H1 (cell line): Measurements from ENCODE around the gene CTCF. TPM values are rescaled to one million over a fixed set of nuclear protein-coding genes. Genes with fewer than 3 reads are reported as not detected.

ENCODE experiments used
- CTCF ChIA-PET: fragments of 300-600 bp; sonication (Branson Sonifier 250); formaldehyde crosslinking; loops from one replicate; lab custom pipeline; 2021; ENCODE audit not compliant: partially characterized antibody; lab: Charles Lee
- POLR2A ChIA-PET: fragments of 300-600 bp; sonication (Branson Sonifier 250); formaldehyde crosslinking; loops from one replicate; lab custom pipeline; 2021; ENCODE audit warnings: inconsistent platforms; ENCODE audit not compliant: partially characterized antibody; lab: Charles Lee
- DNase-seq, 2 experiments: peaks; one replicate each; pipeline versions ENCODE4 v3.0.0 to v3.0.0-alpha.2; 2010 to 2022; ENCODE audit warnings: low spot score in 2 of 2, low read depth in 1 of 2, mixed read lengths in 1 of 2
- FAIRE-seq: peaks from 2 replicates; lab custom pipeline; 2011; peaks lifted over from hg19 to GRCh38; lab: Jason Lieb, UNC
- H2AFZ ChIP-seq: 2 replicates; pipeline ENCODE4 v1.8.1; 2012; ENCODE audit warnings: low read length, inconsistent platforms
- H2AK5ac ChIP-seq: 2 replicates; pipeline ENCODE4 v1.6.1; 2013; ENCODE audit warnings: low read depth, low read length
- H2BK120ac ChIP-seq: replicated peaks from 2 replicates; pipeline ENCODE3; 2013; ENCODE audit warnings: low read depth, low read length, inconsistent platforms
- H2BK12ac ChIP-seq: 2 replicates; pipeline ENCODE4 v1.6.1; 2013; ENCODE audit warnings: low read depth, low read length
- H2BK15ac ChIP-seq: 2 replicates; pipeline ENCODE4 v1.6.1; 2013; ENCODE audit warnings: low read length
- H2BK20ac ChIP-seq: 2 replicates; pipeline ENCODE4 v1.6.1; 2013; ENCODE audit warnings: low read length
- H2BK5ac ChIP-seq: 2 replicates; pipeline ENCODE4 v1.6.1; 2013; ENCODE audit warnings: low read depth, low read length
- H3K14ac ChIP-seq: 2 replicates; pipeline ENCODE4 v1.6.1; 2013; ENCODE audit warnings: inconsistent platforms; ENCODE audit not compliant: insufficient read length
- H3K18ac ChIP-seq: 2 replicates; pipeline ENCODE4 v1.6.1; 2013; ENCODE audit warnings: low read length; ENCODE audit errors: extremely low read depth
- H3K23ac ChIP-seq: 2 replicates; pipeline ENCODE4 v1.6.1; 2013; ENCODE audit warnings: inconsistent platforms; ENCODE audit not compliant: insufficient read length
- H3K23me2 ChIP-seq: 2 replicates; pipeline ENCODE4 v1.6.1; 2013; ENCODE audit warnings: low read depth, low read length
- H3K27ac ChIP-seq: 2 replicates; pipeline ENCODE4 v1.6.1; 2011; ENCODE audit warnings: low read depth, low read length, inconsistent platforms
- H3K27me3 ChIP-seq, 4 experiments: replicated peaks in 1 of 4; 1 replicate in 1 of 4; 2 replicates in 3 of 4; pipeline versions ENCODE4 v1.6.1 to v1.8.1; 2011 to 2013; ENCODE audit warnings: low read length in 3 of 4, mild to moderate bottlenecking in 3 of 4, inconsistent platforms in 2 of 4, mixed read lengths in 2 of 4, moderate library complexity in 1 of 4; ENCODE audit not compliant: control insufficient read depth in 3 of 4, insufficient read depth in 3 of 4; ENCODE audit errors: extremely low read depth in 1 of 4
- H3K36me3 ChIP-seq, 4 experiments: 2 replicates each; pipeline versions ENCODE4 v1.6.1 to v1.8.1; 2011 to 2013; ENCODE audit warnings: mild to moderate bottlenecking in 4 of 4, low read length in 3 of 4, moderate library complexity in 2 of 4, control low read depth in 1 of 4, inconsistent platforms in 1 of 4; ENCODE audit not compliant: insufficient read depth in 4 of 4, control insufficient read depth in 2 of 4
- H3K4ac ChIP-seq: replicated peaks from 2 replicates; pipeline ENCODE3; 2013; ENCODE audit warnings: low read length, low read depth, mixed read lengths, inconsistent platforms; ENCODE audit not compliant: insufficient read length
- H3K4me1 ChIP-seq, 4 experiments: replicated peaks in 1 of 4; 1 replicate in 1 of 4; 2 replicates in 3 of 4; pipeline versions ENCODE4 v1.6.1 to v1.8.1; 2011 to 2013; ENCODE audit warnings: low read length in 3 of 4, inconsistent platforms in 2 of 4, mixed read lengths in 1 of 4; ENCODE audit not compliant: insufficient read depth in 4 of 4, control insufficient read depth in 3 of 4
- H3K4me2 ChIP-seq, 2 experiments: 2 replicates each; pipeline versions ENCODE4 v1.6.1 to v1.8.1; 2011 to 2013; ENCODE audit warnings: low read depth in 2 of 2, low read length in 2 of 2, control low read depth in 1 of 2, inconsistent platforms in 1 of 2, mild to moderate bottlenecking in 1 of 2; ENCODE audit not compliant: insufficient read depth in 1 of 2
- H3K4me3 ChIP-seq, 4 experiments: fragments of 200-600, 300-600 bp in 1 of 4; sonication (generic), shearing (Covaris generic), sonication (Bioruptor Twin) in 1 of 4; 2 replicates each; pipeline versions ENCODE4 v1.5.1 to v1.8.1; 2011 to 2016; ENCODE audit warnings: low read length in 4 of 4, low read depth in 3 of 4, control low read depth in 2 of 4, inconsistent platforms in 2 of 4, mild to moderate bottlenecking in 2 of 4, mixed read lengths in 1 of 4, moderate library complexity in 1 of 4; ENCODE audit not compliant: insufficient read depth in 2 of 4; ENCODE audit errors: extremely low read depth in 1 of 4
- H3K56ac ChIP-seq: replicated peaks from 2 replicates; pipeline ENCODE3; 2013; ENCODE audit warnings: low read depth, mild to moderate bottlenecking, mixed read lengths, low read length, inconsistent platforms; ENCODE audit not compliant: insufficient read length
- H3K79me1 ChIP-seq: 2 replicates; pipeline ENCODE4 v1.6.1; 2013; ENCODE audit warnings: low read depth, low read length, control low read depth
- H3K79me2 ChIP-seq, 2 experiments: 2 replicates each; pipeline versions ENCODE4 v1.6.1 to v1.8.1; 2012 to 2013; ENCODE audit warnings: low read length in 2 of 2, mild to moderate bottlenecking in 2 of 2, inconsistent platforms in 1 of 2; ENCODE audit not compliant: insufficient read depth in 2 of 2, control insufficient read depth in 1 of 2
- H3K9ac ChIP-seq, 4 experiments: replicated peaks in 1 of 4; 1 replicate in 1 of 4; 2 replicates in 3 of 4; pipeline versions ENCODE4 v1.6.1 to v1.8.1; 2011 to 2013; ENCODE audit warnings: low read depth in 3 of 4, low read length in 3 of 4, control low read depth in 2 of 4, mild to moderate bottlenecking in 2 of 4, moderate library complexity in 2 of 4, inconsistent platforms in 1 of 4; ENCODE audit errors: extremely low read depth in 1 of 4
- H3K9me3 ChIP-seq, 2 experiments: 2 replicates each; pipeline versions ENCODE4 v1.6.1 to v1.8.1; 2012 to 2013; ENCODE audit warnings: mild to moderate bottlenecking in 2 of 2, moderate library complexity in 2 of 2, control low read depth in 1 of 2, inconsistent platforms in 1 of 2, low read depth in 1 of 2, low read length in 1 of 2, mixed read lengths in 1 of 2; ENCODE audit not compliant: insufficient read depth in 2 of 2
- H4K20me1 ChIP-seq, 2 experiments: replicated peaks in 1 of 2; 2 replicates each; pipeline versions ENCODE3 to v1.8.1; 2011 to 2013; ENCODE audit warnings: inconsistent platforms in 2 of 2, low read length in 2 of 2, mild to moderate bottlenecking in 1 of 2; ENCODE audit not compliant: insufficient read depth in 2 of 2, control insufficient read depth in 1 of 2
- H4K5ac ChIP-seq: 2 replicates; pipeline ENCODE4 v1.6.1; 2013; ENCODE audit warnings: low read length, low read depth, mixed read lengths, inconsistent platforms; ENCODE audit not compliant: insufficient read length
- H4K8ac ChIP-seq: 2 replicates; pipeline ENCODE4 v1.8.0; 2013; ENCODE audit warnings: mild to moderate bottlenecking, moderate library complexity, low read length, inconsistent platforms; ENCODE audit not compliant: insufficient read depth; ENCODE audit errors: extremely low read depth
- H4K91ac ChIP-seq: replicated peaks from 2 replicates; pipeline ENCODE3; 2013; ENCODE audit warnings: low read length, mixed read lengths, inconsistent platforms; ENCODE audit not compliant: insufficient read length
- BCL11A ChIP-seq, 2 experiments: IDR thresholded peaks; one replicate each; pipeline ENCODE4 v1.6.1; 2011; ENCODE audit warnings: low read depth in 2 of 2, low read length in 2 of 2, mild to moderate bottlenecking in 2 of 2
- CBX5 ChIP-seq: fragments of 300-800, 300-1000 bp; sonication (generic); IDR thresholded peaks from 2 replicates; pipeline ENCODE4 v1.7.1; 2016; ENCODE audit warnings: antibody characterized with exemption, low read length, low read depth
- HDAC2 ChIP-seq, 2 experiments: fragments of 300-600 bp in 1 of 2; sonication (generic) in 1 of 2; IDR thresholded peaks; 2 replicates each; pipeline ENCODE4 v1.6.1; 2011 to 2012; ENCODE audit warnings: low read depth in 2 of 2, low read length in 2 of 2, mild to moderate bottlenecking in 2 of 2, moderate library complexity in 2 of 2, borderline replicate concordance in 1 of 2, inconsistent platforms in 1 of 2
- POLR2AphosphoS5 ChIP-seq: IDR thresholded peaks from 2 replicates; pipeline ENCODE4 v1.6.1; 2011; ENCODE audit warnings: low read depth, low read length
- RAD21 ChIP-seq, 2 experiments: IDR thresholded peaks in 1 of 2; conservative IDR thresholded peaks in 1 of 2; 2 replicates each; pipeline ENCODE4 v1.6.1; 2011; ENCODE audit warnings: low read depth in 2 of 2, low read length in 2 of 2, improper control_type of control experiment in 1 of 2, inconsistent platforms in 1 of 2, mild to moderate bottlenecking in 1 of 2, moderate library complexity in 1 of 2
- SIRT6 ChIP-seq: IDR thresholded peaks from one replicate; pipeline ENCODE4 v1.7.1; 2012; ENCODE audit warnings: low read length, inconsistent platforms
- SUZ12 ChIP-seq: fragments of 200-600 bp; sonication (generic); IDR thresholded peaks from 2 replicates; pipeline ENCODE4 v1.6.1; 2012; ENCODE audit warnings: mild to moderate bottlenecking, inconsistent platforms, low read length, moderate library complexity, mixed read lengths
- TAF1 ChIP-seq: IDR thresholded peaks from 2 replicates; pipeline ENCODE4 v1.6.1; 2011; ENCODE audit warnings: mild to moderate bottlenecking, low read depth, low read length
- TEAD4 ChIP-seq: IDR thresholded peaks from 2 replicates; pipeline ENCODE4 v1.6.1; 2012; ENCODE audit warnings: low read depth, low read length, inconsistent platforms, mixed read lengths
- WGBS, 2 experiments: shearing (Covaris generic) in 1 of 2; methylation state at CpG; one replicate each; pipeline versions ENCODE4 v1.1.6 to v1.1.7; 2013 to 2015; ENCODE audit warnings: low lambda C conversion rate in 2 of 2, mixed read lengths in 2 of 2, inconsistent platforms in 1 of 2, low coverage in 1 of 2, missing lambda C conversion rate in 1 of 2; ENCODE audit not compliant: insufficient replicate concordance in 2 of 2, insufficient coverage in 1 of 2, insufficient read length in 1 of 2; ENCODE audit errors: extremely low coverage in 1 of 2, missing lambda C conversion rate in 1 of 2; 5-methylcytosine and 5-hydroxymethylcytosine counted together
- polyA plus RNA-seq, 7 experiments: library from polyadenylated mRNA; depleted of rRNA in 3 of 7; stranded (reverse) in 5 of 7; unstranded in 2 of 7; fragments of >200 nt in 5 of 7; fragments of 200-250 nt in 2 of 7; gene quantifications; 1 replicate in 5 of 7; 2 replicates in 1 of 7; 4 replicates in 1 of 7; pipeline versions ENCODE4 v1.2.1 to v1.2.3, GENCODE V29; 2011 to 2013; ENCODE audit warnings: missing spikeins in 2 of 7, mixed read lengths in 2 of 7
- total RNA-seq: library from RNA; stranded (reverse); fragmentation: NEBNext Ultra II Directional; extraction: Animal tissue kit (Norgen Biotek cat#: 25700); gene quantifications from 2 replicates; pipeline ENCODE4 v1.2.1, GENCODE V29; 2021
- TF ChIP-seq, protein P1 (sequence below): IDR thresholded peaks from 2 replicates; pipeline ENCODE4 v1.6.1; 2011; ENCODE audit warnings: low read length, improper control_type of control experiment

The CTCF gene
- total and polyA plus RNA-seq, 2 of the 8 experiments (the other 6 are each of a cell fraction or from before 2014, with no cell fraction given): 32.4 to 66.0 TPM

DNA sequence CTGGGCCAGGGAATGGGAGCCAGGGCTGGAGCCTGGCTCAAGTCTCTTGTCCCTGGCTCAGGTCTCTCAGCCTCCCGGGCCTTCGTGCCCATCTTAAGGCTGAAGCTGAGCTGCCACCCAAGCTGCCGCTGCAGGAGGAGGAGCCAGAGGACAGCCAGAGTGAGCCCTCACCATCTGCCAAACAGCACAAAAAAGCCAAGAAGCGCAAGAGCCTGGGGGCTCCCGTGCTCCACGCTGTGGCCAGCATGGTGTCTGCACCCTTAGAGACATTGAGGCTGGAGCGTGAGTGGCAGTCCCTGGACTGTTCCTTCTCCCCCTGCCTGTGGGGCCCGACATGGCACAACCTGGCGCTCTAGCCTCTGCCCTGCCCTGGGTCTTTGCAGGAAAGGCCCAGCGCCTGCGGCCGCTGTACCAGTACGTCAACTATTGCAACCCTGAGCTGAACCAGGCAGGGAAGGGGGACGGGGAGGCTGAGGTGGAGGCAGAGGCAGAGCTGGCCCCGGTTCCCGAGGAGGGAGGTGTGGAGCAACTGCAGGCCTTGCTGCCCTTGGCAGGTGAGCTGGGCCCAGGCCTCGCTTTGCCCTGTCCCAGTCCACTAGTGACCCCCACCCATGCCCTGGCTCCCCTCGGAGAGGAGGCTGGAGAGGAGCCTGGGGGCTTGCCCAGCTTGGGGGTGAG lies 105.6 kb downstream of the CTCF start:
- H3K14ac ChIP-seq: no peak overlapping the region
- H3K4ac ChIP-seq: no peak overlapping the region
- H3K18ac ChIP-seq: no peak overlapping the region
- no peaks in the 10 kb centered on the region for H3K36me3 ChIP-seq
- H4K20me1 ChIP-seq: peaks cover 3 to 10% of the 10 kb centered on the region in 2 experiments
- ChIA-PET CTCF (interaction anchor here (0.6 to 13.7 kb wide), 35 partner anchors 11 to 274 kb away, joined by 3 to 202 read pairs (median 5); partner anchors contain the start of genes CARMIL2 and CTRL), POLR2A (interaction anchor here (1.1 to 1.5 kb wide), 4 partner anchors 20 to 269 kb away, joined by 3 to 4 read pairs (median 4); partner anchors contain the start of genes ATP6V0D1 and PSMB10)
- H3K79me1 ChIP-seq: no peaks in the 10 kb centered on the region
- H3K56ac ChIP-seq: no peak overlapping the region
- no peak overlapping the region for H2BK12ac ChIP-seq
- H3K27me3 ChIP-seq: peaks cover 0 to 3% (median 0%) of the 10 kb centered on the region in 4 experiments; a peak in 2 of 7 replicates
- no peak overlapping the region for H2AFZ ChIP-seq
- no peak overlapping the region for H2BK20ac ChIP-seq
- no peak overlapping the region for H2BK15ac ChIP-seq
- H3K79me2 ChIP-seq: no peaks in the 10 kb centered on the region
- H4K91ac ChIP-seq: peak overlapping the region; percentile 47
- H4K8ac ChIP-seq: peak overlapping the region; percentile 43
- peak overlapping the region in 1 of 2 experiments; percentile 30; a peak in 2 of 4 replicates for H3K4me2 ChIP-seq
- no peak for FAIRE-seq
- H3K9me3 ChIP-seq: no peaks in the 10 kb centered on the region
- H3K27ac ChIP-seq: no peak overlapping the region
- H3K4me3 ChIP-seq: no peak overlapping the region; a peak in 1 of 8 replicates
- 51% methylated on average over 16 of the region's 18 CpGs; no CpG with 5 or more reads in 1 of the 2 experiments for WGBS, 2 experiments
- H2BK120ac ChIP-seq: no peak overlapping the region
- no peak overlapping the region for H2BK5ac ChIP-seq
- peaks cover 11% of the 10 kb centered on the region; the same call in 1 of the 2 replicates for H3K23me2 ChIP-seq
- H2AK5ac ChIP-seq: no peak overlapping the region
- peaks cover 0 to 25% (median 15%) of the 10 kb centered on the region in 4 experiments; a peak in 5 of 7 replicates for H3K4me1 ChIP-seq
- H4K5ac ChIP-seq: no peak overlapping the region
- no peak overlapping the region for H3K9ac ChIP-seq
- no peak overlapping the region for H3K23ac ChIP-seq
- peak; percentile 81 to 82 for DNase-seq
- TF ChIP-seq BCL11A (IDR thresholded peaks at IDR 0.05; ENCODE audit: low read depth in 2 of 2, low read length in 2 of 2) (no peak), TEAD4 (no peak), POLR2AphosphoS5 (no peak), CBX5 (no peak), SIRT6 (no peak), SUZ12 (no peak), TAF1 (no peak), RAD21 (IDR thresholded peaks at IDR 0.05 in 1 of 2, conservative IDR thresholded peaks at IDR 0.05 in 1 of 2; ENCODE audit: low read depth in 2 of 2, low read length in 2 of 2) (peak; percentile 50 to 68), HDAC2 (IDR thresholded peaks at IDR 0.05; ENCODE audit: borderline replicate concordance in 1 of 2, low read depth in 2 of 2, low read length in 2 of 2) (0 out of 4 replicates have a peak, but pooled peaks of 1 of the 2 experiments have one; percentile 39)
- TF ChIP-seq, protein P1, sequence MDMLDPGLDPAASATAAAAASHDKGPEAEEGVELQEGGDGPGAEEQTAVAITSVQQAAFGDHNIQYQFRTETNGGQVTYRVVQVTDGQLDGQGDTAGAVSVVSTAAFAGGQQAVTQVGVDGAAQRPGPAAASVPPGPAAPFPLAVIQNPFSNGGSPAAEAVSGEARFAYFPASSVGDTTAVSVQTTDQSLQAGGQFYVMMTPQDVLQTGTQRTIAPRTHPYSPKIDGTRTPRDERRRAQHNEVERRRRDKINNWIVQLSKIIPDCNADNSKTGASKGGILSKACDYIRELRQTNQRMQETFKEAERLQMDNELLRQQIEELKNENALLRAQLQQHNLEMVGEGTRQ: no peak
